SJSA1 (cell line): ENCODE data around the gene ZDHHC22. TPM values are rescaled to one million over a fixed set of nuclear protein-coding genes. Genes with fewer than 3 reads are reported as not detected.

Experiments used
- DNase-seq, 2 experiments: peaks; one replicate each; pipeline ENCODE4 v3.0.0-alpha.2; 2015 to 2020; ENCODE audit warnings: low spot score in 2 of 2, low read depth in 1 of 2
- H3K27ac ChIP-seq: fragments of 250-450 bp; sonication (Bioruptor Pico); 2 replicates; pipeline ENCODE4 v1.5.1; 2020; ENCODE audit warnings: mild to moderate bottlenecking, moderate library complexity
- H3K27me3 ChIP-seq: fragments of 250-450 bp; sonication (Bioruptor Pico); replicated peaks from 2 replicates; pipeline ENCODE4 v1.5.1; 2020; ENCODE audit warnings: mild to moderate bottlenecking, moderate library complexity
- H3K36me3 ChIP-seq: fragments of 250-450 bp; sonication (Bioruptor Pico); 2 replicates; pipeline ENCODE4 v1.5.1; 2020; ENCODE audit warnings: mild to moderate bottlenecking
- H3K4me1 ChIP-seq: fragments of 250-450 bp; sonication (Bioruptor Pico); replicated peaks from 2 replicates; pipeline ENCODE4 v1.6.1; 2021; ENCODE audit warnings: mild to moderate bottlenecking
- H3K4me3 ChIP-seq: fragments of 250-450 bp; sonication (Bioruptor Pico); 2 replicates; pipeline ENCODE4 v1.5.1; 2020; ENCODE audit warnings: mild to moderate bottlenecking
- H3K9me3 ChIP-seq: fragments of 250-450 bp; sonication (Bioruptor Pico); replicated peaks from 2 replicates; pipeline ENCODE4 v1.5.1; 2020; ENCODE audit warnings: mild to moderate bottlenecking
- total RNA-seq: library from RNA; depleted of rRNA; stranded (reverse); fragments of >200 nt; shearing (Covaris generic); gene quantifications from 2 replicates; pipeline ENCODE4 v1.2.3, GENCODE V29; 2014; rRNA removed

The ZDHHC22 gene, protein sequence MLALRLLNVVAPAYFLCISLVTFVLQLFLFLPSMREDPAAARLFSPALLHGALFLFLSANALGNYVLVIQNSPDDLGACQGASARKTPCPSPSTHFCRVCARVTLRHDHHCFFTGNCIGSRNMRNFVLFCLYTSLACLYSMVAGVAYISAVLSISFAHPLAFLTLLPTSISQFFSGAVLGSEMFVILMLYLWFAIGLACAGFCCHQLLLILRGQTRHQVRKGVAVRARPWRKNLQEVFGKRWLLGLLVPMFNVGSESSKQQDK
- 0.03 TPM in 1 of 2 replicates, not detected in the other for total RNA-seq

DNA sequence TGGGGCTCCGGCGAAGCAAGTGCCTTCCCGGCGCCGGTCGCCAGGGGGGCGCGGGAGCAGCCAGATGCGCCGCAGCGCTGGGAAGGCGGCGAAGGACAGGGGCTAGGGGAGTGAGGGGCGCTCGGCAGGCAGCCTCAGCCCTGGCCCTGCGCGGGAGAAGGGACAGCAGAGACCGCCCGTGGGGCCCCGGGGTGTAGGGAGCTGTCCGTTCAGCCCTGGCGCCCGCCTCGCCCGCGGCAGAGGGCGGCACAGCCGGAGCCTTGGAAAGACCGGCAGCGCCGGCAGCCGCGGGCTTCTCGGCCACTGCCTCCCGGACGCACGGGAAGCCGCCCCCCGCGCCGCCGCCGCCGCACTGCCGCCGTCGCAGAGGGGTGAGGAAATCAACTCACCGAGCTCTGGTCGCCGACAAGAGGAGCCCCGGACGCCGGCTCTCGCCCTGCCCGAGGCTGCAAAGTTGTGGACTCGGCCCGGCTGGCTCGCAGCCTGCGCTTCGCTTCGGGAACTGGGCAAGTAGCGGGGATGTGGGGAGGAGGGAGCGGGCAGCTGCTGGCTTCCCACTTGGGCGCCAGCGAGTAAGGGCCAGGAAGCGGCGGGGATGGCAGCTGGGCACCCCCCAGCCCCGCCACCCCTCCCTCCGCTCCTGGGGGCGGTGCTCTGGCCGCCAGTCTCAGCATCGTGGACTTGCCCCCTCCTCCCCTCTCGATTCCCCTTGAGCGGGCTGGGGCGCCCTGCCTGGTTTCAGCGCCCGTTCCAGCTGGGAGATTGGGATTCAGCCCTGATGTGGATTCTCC lies at the start of gene ZDHHC22:
Gene ZDHHC22 (minus strand): TSS at position 578 of the 791 bp plus-strand sequence. CDS start 2,053 bp downstream, outside the sequence.
- Histone ChIP-seq H3K27me3 (peaks cover 54% of the 10 kb centered on the region), H3K4me1 (peaks cover 11% of the 10 kb centered on the region), H3K4me3 (peak within 1 kb of the TSS; percentile 19), H3K27ac (no peak within 1 kb of the TSS), H3K36me3 (no peaks in the 10 kb centered on the region), H3K9me3 (no peaks in the 10 kb centered on the region)
- peak in 1 of 2 experiments; percentile 36 for DNase-seq

DNA sequence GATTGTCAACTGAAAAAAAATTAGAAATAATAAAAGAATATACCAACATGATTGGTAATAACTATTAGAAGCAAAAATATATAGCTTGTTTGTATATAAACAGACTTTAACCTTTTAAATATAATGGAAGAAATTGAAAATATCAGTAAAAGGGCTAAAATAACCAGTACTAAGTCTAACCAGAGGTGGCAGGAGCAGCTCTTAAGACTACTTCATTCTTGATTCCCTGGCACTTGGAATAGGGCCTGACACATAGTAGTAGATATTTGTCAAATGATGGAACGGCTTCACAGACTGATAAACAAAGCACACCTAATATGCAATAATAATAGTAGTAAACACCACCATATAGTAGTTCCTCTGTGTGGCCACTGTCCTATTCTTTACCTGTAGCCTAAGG lies 49.4 kb upstream of the ZDHHC22 start:
- no peak for DNase-seq
- no peak overlapping the region for H3K27ac ChIP-seq

DNA sequence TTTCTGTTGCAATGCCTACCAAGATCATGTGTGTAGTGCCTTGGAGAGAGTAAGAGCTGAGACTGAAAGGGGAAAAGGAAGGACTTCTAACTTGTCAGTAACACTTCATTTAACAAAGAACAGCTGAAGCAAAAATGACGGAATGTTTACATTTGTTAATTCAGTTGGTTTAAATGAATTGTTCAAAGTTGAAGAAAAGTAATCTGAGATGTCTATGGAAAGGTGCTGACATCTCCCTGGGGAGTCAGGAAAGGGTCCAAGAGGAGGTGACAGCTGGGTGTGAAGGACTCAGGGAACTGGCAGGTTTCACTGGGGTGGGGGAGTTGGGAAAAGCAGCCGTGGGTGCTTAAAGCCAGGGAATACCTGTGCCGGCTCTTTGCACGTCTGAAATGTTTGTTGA lies 47.9 kb upstream of the ZDHHC22 start:
- no peaks in the 10 kb centered on the region for H3K9me3 ChIP-seq

More for the DNA sequence above, 49.4 kb upstream of the ZDHHC22 start:
- no peaks in the 10 kb centered on the region for H3K9me3 ChIP-seq
- 0 out of 2 replicates have a peak, but pooled peaks cover 11% of the 10 kb centered on the region for H3K27me3 ChIP-seq
- no peaks in the 10 kb centered on the region for H3K4me1 ChIP-seq
- H3K4me3 ChIP-seq: no peak overlapping the region
- no peaks in the 10 kb centered on the region for H3K36me3 ChIP-seq

DNA sequence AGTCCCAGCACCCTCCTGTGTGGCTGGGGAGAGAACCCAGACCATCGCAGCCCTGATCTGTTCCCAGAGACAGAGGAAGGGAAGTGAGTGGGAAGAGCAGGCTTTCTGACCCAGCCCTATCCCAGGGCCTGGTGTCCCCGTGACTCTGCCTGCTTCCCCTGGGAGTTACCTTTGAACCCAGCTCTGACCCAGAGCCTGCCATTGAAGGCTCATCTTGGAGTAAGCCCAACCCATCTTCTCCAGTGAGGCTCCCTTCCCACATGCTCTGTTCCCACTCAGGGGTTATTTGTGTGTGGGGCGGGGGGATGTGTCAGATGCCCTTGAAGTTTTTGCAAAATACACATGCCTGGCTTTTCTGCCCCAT lies 46.0 kb upstream of the ZDHHC22 start:
- H3K4me1 ChIP-seq: no peaks in the 10 kb centered on the region
- H3K27ac ChIP-seq: no peak overlapping the region
- no peaks in the 10 kb centered on the region for H3K36me3 ChIP-seq
- H3K27me3 ChIP-seq: 0 out of 2 replicates have a peak, but pooled peaks cover 4% of the 10 kb centered on the region
- DNase-seq: no peak
- H3K9me3 ChIP-seq: no peaks in the 10 kb centered on the region
- no peak overlapping the region for H3K4me3 ChIP-seq

More for the DNA sequence above, 47.9 kb upstream of the ZDHHC22 start:
- DNase-seq: no peak
- H3K27ac ChIP-seq: no peak overlapping the region
- H3K27me3 ChIP-seq: 0 out of 2 replicates have a peak, but pooled peaks cover 11% of the 10 kb centered on the region
- no peaks in the 10 kb centered on the region for H3K36me3 ChIP-seq
- no peak overlapping the region for H3K4me3 ChIP-seq
- H3K4me1 ChIP-seq: no peaks in the 10 kb centered on the region

DNA sequence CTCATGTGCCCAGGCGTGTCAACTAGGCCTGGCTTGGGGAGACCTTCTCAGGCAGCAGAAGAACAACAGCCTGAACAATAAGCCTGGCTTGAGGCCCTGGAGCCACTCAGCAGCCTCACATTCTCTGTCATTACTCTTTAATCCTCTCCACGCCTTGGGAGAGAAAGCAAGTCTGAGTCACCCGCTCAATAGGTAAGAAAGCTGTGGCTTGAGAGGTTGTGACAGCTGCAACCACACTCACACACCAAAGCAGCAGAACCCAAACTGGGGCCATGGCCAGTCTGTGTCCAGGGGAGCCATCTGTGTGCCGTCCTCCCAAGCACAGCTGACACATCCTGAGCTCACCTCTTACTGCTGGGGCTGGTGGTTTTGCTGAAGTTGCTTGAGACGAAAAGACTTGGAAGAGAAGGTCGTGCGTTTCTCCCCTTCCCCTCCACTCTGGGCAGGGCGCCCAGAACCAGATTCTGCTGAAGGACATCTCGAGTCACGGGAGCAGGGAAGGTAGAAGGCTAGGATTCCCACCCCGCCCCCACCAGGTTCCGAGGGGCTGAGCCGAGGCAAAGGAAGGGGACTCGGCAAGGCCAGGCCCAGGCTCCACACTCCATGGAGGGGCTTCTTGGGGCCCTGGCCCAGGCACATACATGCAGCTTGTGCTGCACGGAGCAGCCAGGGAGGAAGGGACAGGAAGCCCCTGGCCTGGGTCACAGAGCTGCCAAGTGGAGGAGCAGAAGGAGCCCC lies 45.5 kb upstream of the ZDHHC22 start:
- Histone ChIP-seq H3K9me3 (no peaks in the 10 kb centered on the region), H3K4me1 (peaks cover under 1% of the 10 kb centered on the region; the same call in 1 of the 2 replicates), H3K4me3 (no peak overlapping the region), H3K27me3 (0 out of 2 replicates have a peak, but pooled peaks cover 4% of the 10 kb centered on the region), H3K36me3 (no peaks in the 10 kb centered on the region), H3K27ac (no peak overlapping the region)
- no peak for DNase-seq

DNA sequence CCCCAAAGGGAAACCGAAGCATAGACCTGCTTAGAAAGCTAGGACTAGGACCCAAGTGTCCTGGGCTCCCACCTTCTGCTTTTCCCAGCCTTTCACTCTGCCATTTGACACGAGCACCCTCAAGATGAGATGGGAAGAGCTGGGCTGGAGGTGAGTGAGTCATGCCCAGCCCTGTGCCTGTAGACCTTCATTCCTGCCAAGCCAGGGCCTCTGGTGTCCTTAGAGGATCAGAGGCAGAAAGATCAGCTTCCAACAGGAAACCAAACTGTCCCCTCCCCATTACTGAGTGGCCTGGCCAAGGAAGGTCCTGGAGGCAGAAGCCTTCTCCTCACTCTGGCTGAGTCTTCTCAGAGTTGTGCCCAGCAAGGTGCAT lies 43.5 kb upstream of the ZDHHC22 start:
- no peak overlapping the region for H3K4me3 ChIP-seq
- no peaks in the 10 kb centered on the region for H3K36me3 ChIP-seq
- H3K27ac ChIP-seq: no peak overlapping the region
- no peaks in the 10 kb centered on the region for H3K9me3 ChIP-seq
- H3K27me3 ChIP-seq: peaks cover 8% of the 10 kb centered on the region
- peaks cover 7% of the 10 kb centered on the region; the same call in 1 of the 2 replicates for H3K4me1 ChIP-seq
- DNase-seq: no peak

DNA sequence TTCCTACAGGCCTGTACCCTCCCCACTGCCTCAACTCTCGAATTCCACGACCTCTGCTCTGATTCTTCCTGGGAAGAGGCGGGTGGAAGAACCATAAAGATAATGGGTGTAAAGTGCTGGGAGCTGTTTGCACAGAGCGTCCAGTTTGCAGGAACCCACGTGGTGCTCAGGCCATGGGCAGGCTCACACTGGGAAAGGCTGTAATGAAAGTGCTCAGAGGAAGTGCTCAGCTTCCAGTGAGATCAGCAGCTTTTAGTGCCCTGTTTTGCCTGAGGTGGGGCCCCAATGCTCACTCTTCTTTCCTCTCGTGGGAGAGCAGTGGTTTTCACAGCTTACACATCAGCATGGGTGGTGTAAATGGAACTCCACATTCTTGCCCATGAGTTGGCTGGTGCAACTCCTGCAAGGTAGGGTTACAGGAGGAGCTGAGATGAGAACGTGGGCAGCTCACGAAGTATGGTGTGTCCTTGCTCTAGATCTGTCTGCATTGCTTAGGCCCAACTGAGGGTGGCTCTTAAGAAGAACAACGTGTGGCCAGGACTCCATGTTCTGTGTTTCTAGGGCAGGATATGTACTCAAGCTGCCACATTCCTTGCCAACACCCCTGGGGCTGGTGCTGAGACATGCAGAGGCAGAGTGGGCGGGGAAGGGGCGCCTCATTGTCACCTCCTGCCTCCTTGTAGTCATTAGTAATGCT lies 43.0 kb upstream of the ZDHHC22 start:
- DNase-seq: no peak
- Histone ChIP-seq H3K27ac (no peak overlapping the region), H3K27me3 (peaks cover 7% of the 10 kb centered on the region), H3K4me3 (no peak overlapping the region), H3K36me3 (no peaks in the 10 kb centered on the region), H3K4me1 (peaks cover 7% of the 10 kb centered on the region; the same call in 1 of the 2 replicates), H3K9me3 (no peaks in the 10 kb centered on the region)

DNA sequence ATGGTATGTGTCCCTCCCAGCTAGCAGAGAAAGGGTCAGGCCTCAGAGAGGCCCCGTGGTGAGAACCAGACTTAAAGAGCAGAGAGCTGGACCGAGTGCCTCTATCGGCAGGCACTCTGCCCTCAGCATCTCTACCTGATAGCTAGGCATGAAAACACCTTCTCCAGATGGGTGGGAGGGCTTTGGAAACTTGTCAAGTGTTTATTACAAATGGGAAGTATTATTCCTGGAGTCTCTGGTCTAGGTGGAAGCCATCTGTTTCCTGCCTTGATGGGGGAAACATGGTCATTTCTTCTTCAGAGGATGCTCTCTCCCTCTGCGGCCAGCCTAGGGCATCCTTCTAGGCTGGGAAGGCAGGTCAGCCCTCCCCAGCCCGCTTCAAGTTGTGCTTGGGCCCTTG lies 42.3 kb upstream of the ZDHHC22 start:
- Histone ChIP-seq H3K4me3 (no peak overlapping the region), H3K27ac (no peak overlapping the region), H3K27me3 (peaks cover 7% of the 10 kb centered on the region), H3K36me3 (no peaks in the 10 kb centered on the region), H3K4me1 (peaks cover 7% of the 10 kb centered on the region; the same call in 1 of the 2 replicates), H3K9me3 (no peaks in the 10 kb centered on the region)
- DNase-seq: no peak

DNA sequence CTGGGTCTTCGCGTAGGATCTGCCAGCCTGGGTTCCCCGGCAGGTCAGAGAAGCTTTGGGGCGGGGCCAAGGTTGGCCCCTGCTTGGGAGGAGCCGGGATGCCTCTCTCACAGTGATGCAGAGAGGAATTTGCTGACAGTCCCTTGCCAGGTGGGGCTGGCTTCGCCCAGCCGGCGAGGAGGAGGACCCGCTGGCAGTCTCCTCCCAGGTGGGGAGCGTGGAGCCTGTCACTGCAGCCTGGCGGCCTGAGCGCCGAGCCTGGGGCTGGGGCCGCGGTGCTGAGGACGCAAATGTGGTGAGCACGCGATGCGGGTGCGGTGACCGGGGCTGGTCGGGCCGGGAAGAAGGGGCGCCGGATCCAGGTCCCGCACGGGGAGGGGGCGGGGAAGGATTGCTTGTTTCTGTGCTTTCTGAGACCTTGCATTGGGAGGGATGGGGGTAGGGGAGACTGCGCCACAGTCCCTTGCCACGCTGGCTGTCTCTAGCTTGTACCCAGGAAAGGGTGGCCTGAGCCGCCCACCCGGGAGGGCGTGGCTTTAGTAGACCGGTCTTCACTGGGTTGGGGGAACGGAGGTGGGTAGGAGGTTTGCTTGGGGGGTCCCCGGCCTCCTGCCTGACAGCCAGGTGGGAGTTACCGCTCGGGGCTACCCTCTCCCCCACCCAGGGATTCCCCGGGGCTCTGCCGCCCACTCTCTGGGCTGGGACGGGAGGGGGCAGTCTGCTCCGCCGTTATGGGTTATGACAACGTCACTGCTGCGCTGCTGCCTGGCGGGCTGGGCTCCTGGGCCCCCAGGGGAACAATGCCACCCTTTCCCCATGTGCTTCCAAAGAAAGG lies 40.2 kb upstream of the ZDHHC22 start, which contains the start of gene TMEM63C:
Gene TMEM63C (plus strand): TSS at position 196 of the 835 bp plus-strand sequence. CDS start 37,016 bp downstream, outside the sequence.
- H3K4me1 ChIP-seq: peaks cover 7% of the 10 kb centered on the region; the same call in 1 of the 2 replicates
- no peak within 1 kb of the TSS for H3K27ac ChIP-seq
- H3K4me3 ChIP-seq: peak within 1 kb of the TSS; percentile 32
- H3K36me3 ChIP-seq: no peaks in the 10 kb centered on the region
- DNase-seq: peak in 1 of 2 experiments; percentile 19
- H3K27me3 ChIP-seq: peaks cover 7% of the 10 kb centered on the region
- H3K9me3 ChIP-seq: no peaks in the 10 kb centered on the region

DNA sequence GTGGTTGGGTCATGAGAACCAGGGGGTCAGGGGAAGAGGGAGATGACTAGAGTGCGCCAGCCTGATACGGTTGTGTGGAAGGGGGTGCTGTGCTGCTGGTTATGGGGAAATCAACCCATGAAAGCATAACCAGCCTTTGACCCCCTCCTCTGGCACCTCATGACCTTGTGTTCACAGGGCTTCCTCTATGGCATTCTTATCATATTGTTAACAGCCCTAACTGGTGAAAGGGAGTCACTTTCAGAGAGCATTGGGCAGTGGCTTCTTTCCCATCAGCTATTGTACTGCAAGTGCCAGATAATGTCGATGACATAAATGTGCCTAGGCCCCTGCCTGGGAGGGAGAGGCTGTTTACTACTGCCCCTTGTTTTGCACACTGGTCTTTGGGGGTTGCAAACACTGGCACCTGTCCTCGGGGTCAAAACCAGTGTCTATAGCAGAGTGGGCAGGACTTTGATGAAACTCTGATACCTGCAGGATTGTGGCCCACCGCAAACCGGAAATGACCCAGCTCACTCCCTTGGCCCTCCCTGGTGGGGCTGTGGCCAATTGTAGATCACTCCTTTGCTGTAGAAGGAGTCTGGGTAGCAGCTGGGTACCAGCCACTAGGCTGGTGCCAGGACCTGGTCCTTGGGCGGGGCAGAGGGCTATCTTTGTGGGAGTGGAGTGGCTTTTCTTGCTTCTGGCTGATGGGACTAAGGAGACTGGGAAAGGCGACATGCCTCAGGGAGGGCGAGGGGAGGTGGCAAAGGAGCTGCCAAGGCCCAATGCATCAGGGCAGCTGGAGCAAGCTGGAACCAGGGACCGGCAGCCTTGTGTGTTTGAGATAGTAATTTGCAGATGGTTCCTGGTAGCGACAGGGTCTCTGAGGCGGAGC lies 39.4 kb upstream of the ZDHHC22 start:
- no peak overlapping the region for H3K4me3 ChIP-seq
- H3K4me1 ChIP-seq: peaks cover 7% of the 10 kb centered on the region; the same call in 1 of the 2 replicates
- no peak for DNase-seq
- no peak overlapping the region for H3K27ac ChIP-seq
- peaks cover 7% of the 10 kb centered on the region for H3K27me3 ChIP-seq
- H3K9me3 ChIP-seq: no peaks in the 10 kb centered on the region
- H3K36me3 ChIP-seq: no peaks in the 10 kb centered on the region

DNA sequence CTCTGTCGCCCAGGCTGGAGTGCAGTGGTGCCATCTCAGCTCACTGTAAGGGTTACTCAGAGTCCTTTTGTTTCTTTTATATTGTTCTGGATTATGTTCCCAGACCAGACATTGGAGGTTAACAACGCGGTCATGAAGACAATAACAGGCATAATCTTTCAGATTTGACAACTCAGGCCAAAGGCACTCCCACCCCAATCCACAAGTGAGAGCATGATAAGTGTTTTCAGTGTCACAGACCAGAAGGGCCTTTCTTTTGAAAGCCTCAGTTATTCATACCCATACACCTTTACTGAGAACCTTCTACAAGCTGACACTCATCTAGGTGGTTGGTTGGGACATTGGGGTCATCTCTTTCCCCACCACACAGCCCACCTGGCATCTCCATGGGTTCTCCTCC lies 37.1 kb upstream of the ZDHHC22 start:
- no peak for DNase-seq
- Histone ChIP-seq H3K4me3 (no peak overlapping the region), H3K4me1 (peaks cover 11% of the 10 kb centered on the region), H3K9me3 (no peaks in the 10 kb centered on the region), H3K36me3 (no peaks in the 10 kb centered on the region), H3K27me3 (peaks cover 7% of the 10 kb centered on the region), H3K27ac (no peak overlapping the region)

DNA sequence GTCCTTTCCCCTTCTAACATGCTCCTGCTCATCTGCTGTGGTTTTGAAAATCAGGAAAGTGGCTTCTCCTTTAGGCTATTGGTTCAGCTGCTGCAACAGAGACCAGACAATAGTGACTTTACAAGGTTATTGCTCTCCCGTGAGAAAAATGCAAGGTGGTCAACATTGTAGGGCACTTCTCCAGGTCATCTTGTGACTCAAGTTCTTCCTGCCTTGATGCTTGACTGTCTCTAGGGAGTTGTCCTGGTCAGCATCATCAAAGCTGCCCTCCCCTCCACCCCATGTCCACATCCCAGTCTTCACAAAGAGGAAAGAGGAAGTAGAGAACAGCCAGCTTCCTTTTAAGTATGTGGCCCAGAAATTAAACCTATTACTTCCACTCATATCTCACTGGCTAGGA lies 36.1 kb upstream of the ZDHHC22 start:
- no peak overlapping the region for H3K27ac ChIP-seq
- H3K9me3 ChIP-seq: no peaks in the 10 kb centered on the region
- peaks cover 7% of the 10 kb centered on the region for H3K27me3 ChIP-seq
- no peaks in the 10 kb centered on the region for H3K36me3 ChIP-seq
- peaks cover 11% of the 10 kb centered on the region for H3K4me1 ChIP-seq
- DNase-seq: no peak
- H3K4me3 ChIP-seq: no peak overlapping the region
